ENCODE measurements around the gene GRIP1. TPM values are rescaled to one million over a fixed set of nuclear protein-coding genes. Genes with fewer than 3 reads are reported as not detected.

Gene GRIP1
- total RNA-seq, 2 experiments from 2014 or later = 5.4 TPM

- ChIA-PET POLR2A (interaction anchor here (1.2 kb wide), 1 partner anchor 75 kb away, joined by 3 read pairs; no protein-coding TSS in a partner anchor), CTCF (no interaction called here)
- Histone ChIP-seq H3K4me1 (ENCODE audit: insufficient read depth, low read length) (no peaks in the 10 kb centered on the region), H3K4me3 (ENCODE audit: low read length) (no peak overlapping the region), H3K27me3 (ENCODE audit: control insufficient read depth in 1 of 2, insufficient read depth in 2 of 2, low read length in 2 of 2) (no peaks in the 10 kb centered on the region), H3K9me3 (ENCODE audit: control insufficient read depth in 1 of 2, insufficient read depth in 1 of 2, low read length in 2 of 2) (no peaks in the 10 kb centered on the region), H3K27ac (ENCODE audit: low read depth in 1 of 2, low read length in 2 of 2) (no peak overlapping the region), H3K36me3 (ENCODE audit: insufficient read depth, low read length) (peaks cover 21% of the 10 kb centered on the region)
- no peak overlapping the region for H3K4me3 Mint-ChIP-seq
- ATAC-seq (ENCODE audit: poor library complexity) (no peak), DNase-seq (no peak)
- no peaks in the 10 kb centered on the region for H3K4me1 Mint-ChIP-seq (ENCODE audit: low read depth)
- H3K9me3 Mint-ChIP-seq = no peaks in the 10 kb centered on the region
- TF ChIP-seq CTCF (IDR thresholded peaks at IDR 0.05) = no peak
- peak overlapping the region; percentile 51 for H3K27ac Mint-ChIP-seq
- H3K36me3 Mint-ChIP-seq (ENCODE audit: low read depth) = peaks cover 40% of the 10 kb centered on the region
- intact Hi-C loops (cut with DNase I, micrococcal nuclease) = no loop called here
- H3K27me3 Mint-ChIP-seq = no peaks in the 10 kb centered on the region
Measured at GRCh38 chr12:66354291-66354690, 324.6 kb downstream of the GRIP1 start.

- intact Hi-C loops (cut with DNase I, micrococcal nuclease) = no loop called here
- TF ChIP-seq CTCF (IDR thresholded peaks at IDR 0.05) = no peak
- Histone ChIP-seq H3K36me3 (ENCODE audit: insufficient read depth, low read length) (peaks cover 31% of the 10 kb centered on the region), H3K27ac (ENCODE audit: low read depth in 1 of 2, low read length in 2 of 2) (no peak overlapping the region), H3K4me3 (ENCODE audit: low read length) (no peak overlapping the region), H3K9me3 (ENCODE audit: control insufficient read depth in 1 of 2, insufficient read depth in 1 of 2, low read length in 2 of 2) (no peaks in the 10 kb centered on the region), H3K27me3 (ENCODE audit: control insufficient read depth in 1 of 2, insufficient read depth in 2 of 2, low read length in 2 of 2) (no peaks in the 10 kb centered on the region), H3K4me1 (ENCODE audit: insufficient read depth, low read length) (no peaks in the 10 kb centered on the region)
- Mint-ChIP-seq H3K9me3 (no peaks in the 10 kb centered on the region), H3K4me3 (no peak overlapping the region), H3K27ac (no peak overlapping the region), H3K27me3 (no peaks in the 10 kb centered on the region), H3K36me3 (ENCODE audit: low read depth) (peaks cover 40% of the 10 kb centered on the region), H3K4me1 (ENCODE audit: low read depth) (no peaks in the 10 kb centered on the region)
- CTCF ChIA-PET = interaction anchor here (1.5 kb wide), 1 partner anchor 83 kb away, joined by 3 read pairs; no protein-coding TSS in a partner anchor
- DNase-seq (no peak), ATAC-seq (ENCODE audit: poor library complexity) (no peak)
- POLR2A ChIA-PET = interaction anchor here (0.8 to 1.2 kb wide), 3 partner anchors 74 to 208 kb away, joined by 3 read pairs; no protein-coding TSS in a partner anchor
Measured at GRCh38 chr12:66352899-66353298, 326.0 kb downstream of the GRIP1 start.

- H3K36me3 ChIP-seq (ENCODE audit: insufficient read depth, low read length) = peaks cover 33% of the 10 kb centered on the region
- peak in 4 of 14 experiments; percentile 17 to 30 (median 24) for DNase-seq
- POLR2A ChIA-PET = interaction anchor here (0.8 kb wide), 1 partner anchor 207 kb away, joined by 3 read pairs; no protein-coding TSS in a partner anchor
- Mint-ChIP-seq H3K27me3 (no peaks in the 10 kb centered on the region), H3K27ac (peak overlapping the region; percentile 45), H3K9me3 (no peaks in the 10 kb centered on the region), H3K4me3 (no peak overlapping the region), H3K36me3 (ENCODE audit: low read depth) (peaks cover 40% of the 10 kb centered on the region), H3K4me1 (ENCODE audit: low read depth) (no peaks in the 10 kb centered on the region)
- no peaks in the 10 kb centered on the region for H3K4me1 ChIP-seq (ENCODE audit: insufficient read depth, low read length)
- intact Hi-C loops (cut with DNase I, micrococcal nuclease) = no loop called here
- no peak overlapping the region for H3K4me3 ChIP-seq (ENCODE audit: low read length)
- no peaks in the 10 kb centered on the region for H3K9me3 ChIP-seq (ENCODE audit: control insufficient read depth in 1 of 2, insufficient read depth in 1 of 2, low read length in 2 of 2)
- no peaks in the 10 kb centered on the region for H3K27me3 ChIP-seq (ENCODE audit: control insufficient read depth in 1 of 2, insufficient read depth in 2 of 2, low read length in 2 of 2)
- CTCF ChIA-PET = interaction anchor here (1.5 kb wide), 1 partner anchor 82 kb away, joined by 3 read pairs; no protein-coding TSS in a partner anchor
- TF ChIP-seq CTCF (IDR thresholded peaks at IDR 0.05) = no peak
- no peak for ATAC-seq (ENCODE audit: poor library complexity)
- no peak overlapping the region for H3K27ac ChIP-seq (ENCODE audit: low read depth in 1 of 2, low read length in 2 of 2)
Measured at GRCh38 chr12:66352197-66352596, 326.7 kb downstream of the GRIP1 start.

Measured in CD4-positive, alpha-beta T cell (primary cell).